Measurements from ENCODE around the gene FLOT1.
A peak's percentile ranks its signal among the peaks of the same experiment; 100 is the strongest.

Gene FLOT1

GRCh38 chr6:30742316-30743098, at the start of gene FLOT1:
Gene FLOT1, minus strand, starts transcription at chr6:30742687. Its CDS starts 498 bp downstream, at chr6:30742189.
- DNase-seq (ENCODE audit: low read depth in 2 of 2, low spot score in 1 of 2), result peak; percentile 86 to 91

GRCh38 chr6:30790724-30791383, 48.4 kb upstream of the FLOT1 start:
- DNase-seq (ENCODE audit: low read depth in 2 of 2, low spot score in 1 of 2), result no peak

GRCh38 chr6:30789606-30790005, 47.1 kb upstream of the FLOT1 start:
- DNase-seq (ENCODE audit: low read depth in 2 of 2, low spot score in 1 of 2), result no peak

- no peak for DNase-seq (ENCODE audit: low read depth in 2 of 2, low spot score in 1 of 2)
Measured at GRCh38 chr6:30787954-30788353, 45.5 kb upstream of the FLOT1 start.

GRCh38 chr6:30782425-30783014, 40.0 kb upstream of the FLOT1 start:
- DNase-seq (ENCODE audit: low read depth in 2 of 2, low spot score in 1 of 2), result no peak

GRCh38 chr6:30781743-30782424, 39.4 kb upstream of the FLOT1 start:
- DNase-seq (ENCODE audit: low read depth in 2 of 2, low spot score in 1 of 2), result no peak

GRCh38 chr6:30781395-30781742, 38.9 kb upstream of the FLOT1 start:
- DNase-seq (ENCODE audit: low read depth in 2 of 2, low spot score in 1 of 2), result no peak

GRCh38 chr6:30780642-30780920, 38.1 kb upstream of the FLOT1 start:
- no peak for DNase-seq (ENCODE audit: low read depth in 2 of 2, low spot score in 1 of 2)

- no peak for DNase-seq (ENCODE audit: low read depth in 2 of 2, low spot score in 1 of 2)
Measured at GRCh38 chr6:30779850-30780641, 37.6 kb upstream of the FLOT1 start.

GRCh38 chr6:30778001-30778635, 35.6 kb upstream of the FLOT1 start:
- no peak for DNase-seq (ENCODE audit: low read depth in 2 of 2, low spot score in 1 of 2)

- DNase-seq (ENCODE audit: low read depth in 2 of 2, low spot score in 1 of 2), result no peak
Measured at GRCh38 chr6:30777155-30777485, 34.6 kb upstream of the FLOT1 start.

- no peak for DNase-seq (ENCODE audit: low read depth in 2 of 2, low spot score in 1 of 2)
Measured at GRCh38 chr6:30776390-30777154, 34.1 kb upstream of the FLOT1 start.

GRCh38 chr6:30775104-30775503, 32.6 kb upstream of the FLOT1 start:
- DNase-seq (ENCODE audit: low read depth in 2 of 2, low spot score in 1 of 2), result no peak

- DNase-seq (ENCODE audit: low read depth in 2 of 2, low spot score in 1 of 2), result no peak
Measured at GRCh38 chr6:30774701-30775100, 32.2 kb upstream of the FLOT1 start.

GRCh38 chr6:30770592-30770991, 28.1 kb upstream of the FLOT1 start:
- no peak for DNase-seq (ENCODE audit: low read depth in 2 of 2, low spot score in 1 of 2)

GRCh38 chr6:30769853-30770524, 27.5 kb upstream of the FLOT1 start:
- no peak for DNase-seq (ENCODE audit: low read depth in 2 of 2, low spot score in 1 of 2)

- DNase-seq (ENCODE audit: low read depth in 2 of 2, low spot score in 1 of 2), result peak; percentile 65 to 83
Measured at GRCh38 chr6:30769088-30769852, 26.8 kb upstream of the FLOT1 start.

GRCh38 chr6:30768634-30769087, 26.2 kb upstream of the FLOT1 start:
- DNase-seq (ENCODE audit: low read depth in 2 of 2, low spot score in 1 of 2), result no peak

GRCh38 chr6:30767944-30768301, 25.4 kb upstream of the FLOT1 start:
- no peak for DNase-seq (ENCODE audit: low read depth in 2 of 2, low spot score in 1 of 2)
